Stimulated activated memory B cell treated with anti-CD40 and anti-IgM and Interleukin-4, amounts not matched to agents 10 μg/mL and 1 μg/mL and 100 μg/mL, for 72 hours (primary cell): ENCODE data around the gene CCDC187.
A peak's percentile ranks its signal among the peaks of the same experiment; 100 is the strongest.

Experiments
- ATAC-seq: fragments of 150-1000 bp; cut with Tn5 transposase; 2 replicates; pipeline ENCODE4 v1.10.0; 2021
- H3K27ac Mint-ChIP-seq: one replicate; pipeline ENCODE4 v1.8.0; 2022; ENCODE audit warnings: mild to moderate bottlenecking, mixed read lengths
- H3K27me3 Mint-ChIP-seq: one replicate; pipeline ENCODE4 v1.8.0; 2022; ENCODE audit warnings: mixed read lengths
- H3K36me3 Mint-ChIP-seq: one replicate; pipeline ENCODE4 v1.8.0; 2022; ENCODE audit warnings: mixed read lengths
- H3K4me1 Mint-ChIP-seq: one replicate; pipeline ENCODE4 v1.8.0; 2022; ENCODE audit warnings: mixed read lengths
- H3K4me3 Mint-ChIP-seq: one replicate; pipeline ENCODE4 v1.8.0; 2022; ENCODE audit warnings: mild to moderate bottlenecking, moderate library complexity, mixed read lengths
- H3K9me3 Mint-ChIP-seq: one replicate; pipeline ENCODE4 v1.8.0; 2022; ENCODE audit warnings: mixed read lengths

Gene CCDC187

GRCh38 chr9:136282272-136282861 is 21.5 kb downstream of the CCDC187 start:
- Mint-ChIP-seq H3K9me3 (peaks cover 3% of the 10 kb centered on the region), H3K27me3 (peaks cover 53% of the 10 kb centered on the region), H3K4me1 (peaks cover 23% of the 10 kb centered on the region), H3K36me3 (no peaks in the 10 kb centered on the region), H3K4me3 (peak overlapping the region; percentile 76), H3K27ac (peak overlapping the region; percentile 55)
- ATAC-seq, result peak; percentile 49

GRCh38 chr9:136281421-136282271 is 22.2 kb downstream of the CCDC187 start:
- Mint-ChIP-seq H3K4me1 (peaks cover 23% of the 10 kb centered on the region), H3K27ac (peak overlapping the region; percentile 55), H3K36me3 (no peaks in the 10 kb centered on the region), H3K27me3 (peaks cover 49% of the 10 kb centered on the region), H3K4me3 (no peak overlapping the region), H3K9me3 (peaks cover 3% of the 10 kb centered on the region)
- no peak for ATAC-seq

- H3K27me3 Mint-ChIP-seq, result peaks cover 51% of the 10 kb centered on the region
Observed at GRCh38 chr9:136280535-136281315, 23.2 kb downstream of the CCDC187 start.

GRCh38 chr9:136279471-136279870 is 24.4 kb downstream of the CCDC187 start:
- Mint-ChIP-seq H3K9me3 (peaks cover 3% of the 10 kb centered on the region), H3K27me3 (peaks cover 50% of the 10 kb centered on the region), H3K4me1 (peaks cover 23% of the 10 kb centered on the region), H3K36me3 (no peaks in the 10 kb centered on the region), H3K27ac (no peak overlapping the region), H3K4me3 (no peak overlapping the region)
- no peak for ATAC-seq

More at GRCh38 chr9:136280535-136281315, 23.2 kb downstream of the CCDC187 start:
- Mint-ChIP-seq H3K4me3 (no peak overlapping the region), H3K9me3 (peaks cover 3% of the 10 kb centered on the region), H3K36me3 (no peaks in the 10 kb centered on the region), H3K27ac (no peak overlapping the region), H3K4me1 (peaks cover 23% of the 10 kb centered on the region)
- ATAC-seq, result no peak

GRCh38 chr9:136278894-136279293 is 25.0 kb downstream of the CCDC187 start:
- H3K4me1 Mint-ChIP-seq, result peaks cover 21% of the 10 kb centered on the region
- H3K27me3 Mint-ChIP-seq, result peaks cover 44% of the 10 kb centered on the region
- no peak overlapping the region for H3K4me3 Mint-ChIP-seq
- H3K9me3 Mint-ChIP-seq, result peaks cover 3% of the 10 kb centered on the region
- H3K27ac Mint-ChIP-seq, result no peak overlapping the region
- no peaks in the 10 kb centered on the region for H3K36me3 Mint-ChIP-seq
- ATAC-seq, result no peak

GRCh38 chr9:136278221-136278620 is 25.7 kb downstream of the CCDC187 start:
- no peak for ATAC-seq
- Mint-ChIP-seq H3K4me1 (peaks cover 14% of the 10 kb centered on the region), H3K36me3 (no peaks in the 10 kb centered on the region), H3K9me3 (peaks cover 3% of the 10 kb centered on the region), H3K27me3 (peaks cover 38% of the 10 kb centered on the region), H3K27ac (no peak overlapping the region), H3K4me3 (no peak overlapping the region)

GRCh38 chr9:136277746-136278145 is 26.1 kb downstream of the CCDC187 start:
- Mint-ChIP-seq H3K27me3 (peaks cover 38% of the 10 kb centered on the region), H3K27ac (no peak overlapping the region), H3K4me1 (peaks cover 9% of the 10 kb centered on the region), H3K9me3 (peaks cover 3% of the 10 kb centered on the region), H3K36me3 (no peaks in the 10 kb centered on the region), H3K4me3 (no peak overlapping the region)
- ATAC-seq, result no peak

- Mint-ChIP-seq H3K27ac (no peak overlapping the region), H3K4me1 (no peaks in the 10 kb centered on the region), H3K9me3 (peaks cover 3% of the 10 kb centered on the region), H3K4me3 (no peak overlapping the region), H3K27me3 (peaks cover 38% of the 10 kb centered on the region), H3K36me3 (no peaks in the 10 kb centered on the region)
- no peak for ATAC-seq
Observed at GRCh38 chr9:136276716-136277115, 27.2 kb downstream of the CCDC187 start.

- peaks cover 33% of the 10 kb centered on the region for H3K27me3 Mint-ChIP-seq
- H3K36me3 Mint-ChIP-seq, result no peaks in the 10 kb centered on the region
- peak; percentile 5 for ATAC-seq
- H3K9me3 Mint-ChIP-seq, result peaks cover 3% of the 10 kb centered on the region
- H3K4me3 Mint-ChIP-seq, result no peak overlapping the region
- no peak overlapping the region for H3K27ac Mint-ChIP-seq
- no peaks in the 10 kb centered on the region for H3K4me1 Mint-ChIP-seq
Observed at GRCh38 chr9:136275655-136276429, 28.1 kb downstream of the CCDC187 start.

- Mint-ChIP-seq H3K27ac (no peak overlapping the region), H3K4me3 (no peak overlapping the region), H3K36me3 (no peaks in the 10 kb centered on the region), H3K27me3 (peaks cover 25% of the 10 kb centered on the region), H3K9me3 (peaks cover 1% of the 10 kb centered on the region), H3K4me1 (no peaks in the 10 kb centered on the region)
- peak; percentile 28 for ATAC-seq
Observed at GRCh38 chr9:136274786-136275654, 28.9 kb downstream of the CCDC187 start.

GRCh38 chr9:136273921-136274785 is 29.7 kb downstream of the CCDC187 start:
- Mint-ChIP-seq H3K27ac (no peak overlapping the region), H3K9me3 (no peaks in the 10 kb centered on the region), H3K27me3 (peaks cover 25% of the 10 kb centered on the region), H3K4me3 (no peak overlapping the region), H3K4me1 (no peaks in the 10 kb centered on the region), H3K36me3 (no peaks in the 10 kb centered on the region)
- no peak for ATAC-seq

GRCh38 chr9:136273244-136273865 is 30.5 kb downstream of the CCDC187 start:
- no peak overlapping the region for H3K27ac Mint-ChIP-seq
- H3K27me3 Mint-ChIP-seq, result peaks cover 33% of the 10 kb centered on the region
- no peak for ATAC-seq
- no peaks in the 10 kb centered on the region for H3K4me1 Mint-ChIP-seq
- H3K36me3 Mint-ChIP-seq, result no peaks in the 10 kb centered on the region
- no peak overlapping the region for H3K4me3 Mint-ChIP-seq
- H3K9me3 Mint-ChIP-seq, result no peaks in the 10 kb centered on the region

GRCh38 chr9:136270173-136270705 is 33.7 kb downstream of the CCDC187 start:
- Mint-ChIP-seq H3K4me1 (peaks cover 14% of the 10 kb centered on the region), H3K27ac (no peak overlapping the region), H3K36me3 (no peaks in the 10 kb centered on the region), H3K27me3 (peaks cover 24% of the 10 kb centered on the region), H3K4me3 (no peak overlapping the region), H3K9me3 (no peaks in the 10 kb centered on the region)
- ATAC-seq, result no peak
